ENCODE measurements around the gene ATG2B. TPM values are rescaled to one million over a fixed set of nuclear protein-coding genes. Genes with fewer than 3 reads are reported as not detected.
"Not testable (repeated sequence)": the region's sequence is repeated elsewhere in the genome, so short reads cannot be mapped to it uniquely, and the experiment has no call there.

Gene ATG2B
- total RNA-seq, 5 donors from 2014 or later (not counting 1 experiment from before 2014, with no cell fraction given): 27.7 to 37.3 (median 31.5) TPM

DNA sequence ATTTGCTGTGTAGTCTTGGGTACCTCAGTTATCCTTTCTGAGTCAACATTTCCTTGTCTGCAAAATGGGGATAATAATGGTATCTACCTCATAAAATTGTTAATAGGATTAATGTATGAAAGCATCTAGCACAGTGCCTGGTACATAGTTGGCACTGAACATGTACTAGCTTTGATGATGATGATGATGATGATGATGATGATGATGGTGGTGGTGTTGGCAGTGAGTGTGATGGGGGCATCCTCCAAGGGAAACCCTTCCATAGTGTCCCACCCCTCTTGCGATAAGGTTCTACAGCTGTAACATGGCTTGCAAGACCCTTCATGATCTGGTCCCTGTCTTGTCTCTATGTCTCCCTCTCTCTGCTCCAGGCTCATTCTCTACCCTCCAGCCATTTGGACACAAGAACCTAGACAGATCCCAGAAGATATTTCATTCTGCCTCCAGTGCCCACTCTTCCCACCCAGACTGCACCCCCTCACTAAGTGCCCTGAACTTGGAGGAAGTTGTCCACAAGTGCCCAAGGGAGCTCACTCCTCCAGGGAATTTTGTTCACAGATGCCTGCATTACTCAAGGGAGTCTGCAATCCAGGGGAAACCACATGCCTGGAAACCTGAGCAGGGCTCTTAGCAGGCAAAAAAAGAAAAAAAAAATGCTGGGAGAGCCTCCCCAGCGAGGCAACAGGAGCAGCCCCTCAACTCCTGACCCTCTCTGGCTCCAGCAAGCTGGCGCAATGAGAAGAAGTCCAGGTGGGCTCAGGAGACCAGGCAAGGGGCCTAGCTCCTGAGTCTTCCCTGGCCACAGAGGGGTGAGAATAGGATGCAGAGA, 117.2 kb downstream of the ATG2B start:
- Histone ChIP-seq H3K36me3 (ENCODE audit: control insufficient read depth in 2 of 2, extremely low read depth in 1 of 2, insufficient read depth in 1 of 2, low read length in 1 of 2) (no peaks in the 10 kb centered on the region), H3K27me3 (replicated peaks in 1 of 2; ENCODE audit: control insufficient read depth in 2 of 2, extremely low read depth in 1 of 2, insufficient read depth in 2 of 2, low read length in 1 of 2) (peaks cover 0 to 15% of the 10 kb centered on the region in 2 experiments), H3K4me1 (ENCODE audit: control insufficient read depth in 1 of 2, extremely low read depth in 1 of 2, insufficient read depth in 2 of 2, low read length in 2 of 2) (no peaks in the 10 kb centered on the region), H3K9me3 (no peaks in the 10 kb centered on the region), H3K4me3 (ENCODE audit: control insufficient read depth in 1 of 2, extremely low read depth in 1 of 2, low read length in 1 of 2) (no peak overlapping the region), H3K27ac (ENCODE audit: low read length) (no peak overlapping the region)
- no peaks in the 10 kb centered on the region for H3K36me3 Mint-ChIP-seq
- ATAC-seq (replicated peaks in 1 of 4): no peak
- ChIA-PET POLR2A (no interaction called here), CTCF (no interaction called here)
- H3K9me3 Mint-ChIP-seq: peaks cover 0 to 6% (median 0%) of the 10 kb centered on the region in 3 donors
- no peaks in the 10 kb centered on the region for H3K4me1 Mint-ChIP-seq
- no peak overlapping the region for H3K4me3 Mint-ChIP-seq
- peaks cover 17 to 25% of the 10 kb centered on the region in 2 donors for H3K27me3 Mint-ChIP-seq
- no peak for DNase-seq
- no peak overlapping the region for H3K27ac Mint-ChIP-seq
- 78% methylated on average over 3 of the region's 3 CpGs for WGBS (ENCODE audit: insufficient coverage)

DNA sequence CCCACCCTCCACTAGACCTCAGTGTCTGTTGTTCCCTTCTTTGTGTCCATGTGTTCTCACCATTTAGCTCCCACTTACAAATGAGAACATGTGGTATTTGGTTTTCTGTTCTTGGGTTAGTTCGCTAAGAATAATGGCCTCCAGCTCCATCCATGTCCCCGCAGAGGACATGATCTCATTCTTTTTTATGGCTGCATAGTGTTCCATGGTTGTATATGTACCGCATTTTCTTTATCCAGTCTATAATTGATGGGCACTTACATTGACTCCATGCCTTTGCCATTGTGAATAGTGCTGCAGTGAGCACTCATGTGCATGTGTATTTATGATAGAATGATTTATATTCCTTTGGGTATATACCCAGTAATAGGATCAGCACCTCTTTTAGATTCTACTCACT, 118.1 kb downstream of the ATG2B start:
- H3K4me1 Mint-ChIP-seq; DNase-seq; H3K9me3 Mint-ChIP-seq; H3K4me3 Mint-ChIP-seq; H3K27ac ChIP-seq (ENCODE audit: low read length); H3K4me1 ChIP-seq (ENCODE audit: control insufficient read depth in 1 of 2, extremely low read depth in 1 of 2, insufficient read depth in 2 of 2, low read length in 2 of 2); H3K27ac Mint-ChIP-seq; H3K9me3 ChIP-seq; H3K36me3 ChIP-seq (ENCODE audit: control insufficient read depth in 2 of 2, extremely low read depth in 1 of 2, insufficient read depth in 1 of 2, low read length in 1 of 2); H3K36me3 Mint-ChIP-seq; ATAC-seq (replicated peaks in 1 of 4); H3K4me3 ChIP-seq (ENCODE audit: control insufficient read depth in 1 of 2, extremely low read depth in 1 of 2, low read length in 1 of 2); POLR2A ChIA-PET; CTCF ChIA-PET: not testable (repeated sequence)
- H3K27me3 ChIP-seq (replicated peaks in 1 of 2; ENCODE audit: control insufficient read depth in 2 of 2, extremely low read depth in 1 of 2, insufficient read depth in 2 of 2, low read length in 1 of 2): peaks cover 0 to 19% of the 10 kb centered on the region in 2 experiments
- WGBS (ENCODE audit: insufficient coverage): no CpG with 5 or more reads among the region's 3 CpGs
- H3K27me3 Mint-ChIP-seq: peaks cover 15 to 23% of the 10 kb centered on the region in 2 donors

DNA sequence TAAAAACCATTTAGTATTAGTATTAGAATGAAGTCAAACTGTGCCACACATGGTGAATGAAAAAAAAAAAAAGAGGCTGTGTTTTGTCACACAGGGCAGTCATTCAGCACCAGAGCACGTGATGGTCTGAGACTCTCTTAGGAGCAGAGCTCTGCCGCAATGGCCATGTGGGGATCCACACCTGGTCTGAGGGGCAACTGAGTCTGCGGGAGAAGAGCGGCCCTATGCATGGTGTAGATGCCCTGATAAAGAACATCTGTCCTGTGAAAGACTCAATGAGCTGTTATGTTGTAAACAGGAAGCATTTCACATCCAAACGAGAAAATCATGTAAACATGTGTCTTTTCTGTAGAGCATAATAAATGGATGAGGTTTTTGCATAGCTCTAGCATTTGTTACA, 119.4 kb downstream of the ATG2B start:
- Mint-ChIP-seq H3K27me3 (peaks cover 15% of the 10 kb centered on the region in 2 donors), H3K4me1 (no peaks in the 10 kb centered on the region), H3K9me3 (peaks cover 0 to 6% (median 0%) of the 10 kb centered on the region in 3 donors), H3K36me3 (no peaks in the 10 kb centered on the region), H3K27ac (no peak overlapping the region), H3K4me3 (no peak overlapping the region)
- no peak for DNase-seq
- ChIA-PET POLR2A (no interaction called here), CTCF (no interaction called here)
- H3K36me3 ChIP-seq (ENCODE audit: control insufficient read depth in 2 of 2, extremely low read depth in 1 of 2, insufficient read depth in 1 of 2, low read length in 1 of 2): no peaks in the 10 kb centered on the region
- peaks cover 0 to 22% of the 10 kb centered on the region in 2 experiments for H3K27me3 ChIP-seq (replicated peaks in 1 of 2; ENCODE audit: control insufficient read depth in 2 of 2, extremely low read depth in 1 of 2, insufficient read depth in 2 of 2, low read length in 1 of 2)
- no peak overlapping the region for H3K27ac ChIP-seq (ENCODE audit: low read length)
- no peak for ATAC-seq (replicated peaks in 1 of 4)
- no peaks in the 10 kb centered on the region for H3K9me3 ChIP-seq
- no peak overlapping the region for H3K4me3 ChIP-seq (ENCODE audit: control insufficient read depth in 1 of 2, extremely low read depth in 1 of 2, low read length in 1 of 2)
- no peaks in the 10 kb centered on the region for H3K4me1 ChIP-seq (ENCODE audit: control insufficient read depth in 1 of 2, extremely low read depth in 1 of 2, insufficient read depth in 2 of 2, low read length in 2 of 2)
- 81% methylated on average over 2 of the region's 5 CpGs for whole genome bisulfite sequencing (ENCODE audit: insufficient coverage)

DNA sequence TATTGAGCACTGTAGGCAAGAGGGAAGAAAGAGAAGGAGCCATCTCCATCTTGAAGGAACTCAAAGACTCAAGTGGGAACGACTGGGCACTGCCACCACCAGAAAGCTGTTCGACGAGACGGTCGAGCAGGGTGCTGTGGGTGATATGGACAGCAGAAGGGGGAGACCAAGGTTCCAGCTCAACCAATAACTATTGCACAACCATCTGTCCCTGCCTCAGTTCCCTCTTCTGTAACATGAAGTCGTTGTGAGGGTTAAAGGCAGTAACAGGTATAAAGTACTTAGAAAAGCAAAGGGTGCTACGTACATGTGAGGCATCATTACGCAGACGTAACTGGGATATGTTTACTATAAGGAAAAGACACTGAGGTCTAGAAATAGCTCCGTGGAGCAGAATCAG, 121.0 kb downstream of the ATG2B start:
- Mint-ChIP-seq H3K4me1 (no peaks in the 10 kb centered on the region), H3K4me3 (no peak overlapping the region), H3K27me3 (peaks cover 9 to 12% of the 10 kb centered on the region in 2 donors), H3K9me3 (peaks cover 0 to 6% (median 0%) of the 10 kb centered on the region in 3 donors), H3K27ac (no peak overlapping the region), H3K36me3 (no peaks in the 10 kb centered on the region)
- H3K27ac ChIP-seq (ENCODE audit: low read length): no peak overlapping the region
- 88% methylated on average over 4 of the region's 10 CpGs for WGBS (ENCODE audit: insufficient coverage)
- H3K4me3 ChIP-seq (ENCODE audit: control insufficient read depth in 1 of 2, extremely low read depth in 1 of 2, low read length in 1 of 2): no peak overlapping the region
- DNase-seq (no peak), ATAC-seq (replicated peaks in 1 of 4) (no peak)
- ChIA-PET CTCF (no interaction called here), POLR2A (no interaction called here)
- no peaks in the 10 kb centered on the region for H3K9me3 ChIP-seq
- H3K4me1 ChIP-seq (ENCODE audit: control insufficient read depth in 1 of 2, extremely low read depth in 1 of 2, insufficient read depth in 2 of 2, low read length in 2 of 2): no peaks in the 10 kb centered on the region
- H3K36me3 ChIP-seq (ENCODE audit: control insufficient read depth in 2 of 2, extremely low read depth in 1 of 2, insufficient read depth in 1 of 2, low read length in 1 of 2): no peaks in the 10 kb centered on the region
- H3K27me3 ChIP-seq (replicated peaks in 1 of 2; ENCODE audit: control insufficient read depth in 2 of 2, extremely low read depth in 1 of 2, insufficient read depth in 2 of 2, low read length in 1 of 2): peaks cover 0 to 23% of the 10 kb centered on the region in 2 experiments

DNA sequence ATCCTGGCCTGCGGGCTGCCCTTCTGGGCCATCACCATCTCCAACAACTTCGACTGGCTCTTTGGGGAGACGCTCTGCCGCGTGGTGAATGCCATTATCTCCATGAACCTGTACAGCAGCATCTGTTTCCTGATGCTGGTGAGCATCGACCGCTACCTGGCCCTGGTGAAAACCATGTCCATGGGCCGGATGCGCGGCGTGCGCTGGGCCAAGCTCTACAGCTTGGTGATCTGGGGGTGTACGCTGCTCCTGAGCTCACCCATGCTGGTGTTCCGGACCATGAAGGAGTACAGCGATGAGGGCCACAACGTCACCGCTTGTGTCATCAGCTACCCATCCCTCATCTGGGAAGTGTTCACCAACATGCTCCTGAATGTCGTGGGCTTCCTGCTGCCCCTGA, 122.5 kb downstream of the ATG2B start:
- Histone ChIP-seq H3K9me3 (no peaks in the 10 kb centered on the region), H3K36me3 (ENCODE audit: control insufficient read depth in 2 of 2, extremely low read depth in 1 of 2, insufficient read depth in 1 of 2, low read length in 1 of 2) (no peaks in the 10 kb centered on the region), H3K4me1 (ENCODE audit: control insufficient read depth in 1 of 2, extremely low read depth in 1 of 2, insufficient read depth in 2 of 2, low read length in 2 of 2) (no peaks in the 10 kb centered on the region), H3K27me3 (replicated peaks in 1 of 2; ENCODE audit: control insufficient read depth in 2 of 2, extremely low read depth in 1 of 2, insufficient read depth in 2 of 2, low read length in 1 of 2) (peaks cover 0 to 35% of the 10 kb centered on the region in 2 experiments), H3K4me3 (ENCODE audit: control insufficient read depth in 1 of 2, extremely low read depth in 1 of 2, low read length in 1 of 2) (no peak overlapping the region), H3K27ac (ENCODE audit: low read length) (no peak overlapping the region)
- 90% methylated on average over 17 of the region's 18 CpGs for WGBS (ENCODE audit: insufficient coverage)
- Mint-ChIP-seq H3K4me1 (no peaks in the 10 kb centered on the region), H3K27me3 (peaks cover 8 to 9% of the 10 kb centered on the region in 2 donors), H3K36me3 (no peaks in the 10 kb centered on the region), H3K9me3 (peaks cover 0 to 6% (median 0%) of the 10 kb centered on the region in 3 donors), H3K27ac (no peak overlapping the region), H3K4me3 (no peak overlapping the region)
- CTCF ChIA-PET: no interaction called here
- DNase-seq: no peak
- POLR2A ChIA-PET: no interaction called here
- no peak for ATAC-seq (replicated peaks in 1 of 4)

DNA sequence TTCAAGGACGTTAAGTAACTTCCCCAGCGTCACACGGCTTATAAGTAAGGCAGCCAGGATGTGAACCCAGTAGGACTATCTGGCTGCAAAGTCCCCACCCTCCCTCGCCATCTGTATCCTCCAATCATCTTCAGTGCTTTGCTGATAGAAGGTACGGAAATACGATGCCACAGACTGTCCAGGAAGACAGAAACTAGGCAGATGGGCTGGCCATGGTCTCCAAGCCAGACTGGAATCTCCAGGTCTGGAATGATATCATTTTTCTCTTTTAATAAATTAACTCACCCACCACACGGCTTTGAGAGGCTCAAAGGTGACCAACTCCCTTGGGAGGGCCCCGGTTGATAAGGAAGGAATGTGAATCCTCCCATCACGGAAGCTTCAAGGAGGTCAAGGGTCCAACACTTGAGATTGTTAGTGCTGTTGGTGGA, 123.4 kb downstream of the ATG2B start:
- POLR2A ChIA-PET: no interaction called here
- Histone ChIP-seq H3K4me3 (ENCODE audit: control insufficient read depth in 1 of 2, extremely low read depth in 1 of 2, low read length in 1 of 2) (no peak overlapping the region), H3K9me3 (no peaks in the 10 kb centered on the region), H3K27ac (ENCODE audit: low read length) (no peak overlapping the region), H3K27me3 (replicated peaks in 1 of 2; ENCODE audit: control insufficient read depth in 2 of 2, extremely low read depth in 1 of 2, insufficient read depth in 2 of 2, low read length in 1 of 2) (peaks cover 0 to 38% of the 10 kb centered on the region in 2 experiments), H3K36me3 (ENCODE audit: control insufficient read depth in 2 of 2, extremely low read depth in 1 of 2, insufficient read depth in 1 of 2, low read length in 1 of 2) (no peaks in the 10 kb centered on the region), H3K4me1 (ENCODE audit: control insufficient read depth in 1 of 2, extremely low read depth in 1 of 2, insufficient read depth in 2 of 2, low read length in 2 of 2) (no peaks in the 10 kb centered on the region)
- no peaks in the 10 kb centered on the region for H3K9me3 Mint-ChIP-seq
- H3K36me3 Mint-ChIP-seq: no peaks in the 10 kb centered on the region
- DNase-seq (no peak), ATAC-seq (replicated peaks in 1 of 4) (no peak)
- H3K4me1 Mint-ChIP-seq: no peaks in the 10 kb centered on the region
- CTCF ChIA-PET: no interaction called here
- 88% methylated on average over 4 of the region's 9 CpGs for WGBS (ENCODE audit: insufficient coverage)
- H3K4me3 Mint-ChIP-seq: no peak overlapping the region
- H3K27ac Mint-ChIP-seq: no peak overlapping the region
- H3K27me3 Mint-ChIP-seq: peaks cover 3 to 10% of the 10 kb centered on the region in 2 donors

Measured in T-cell (primary cell).